BLaER1 treated with 17β-estradiol and CSF1 and Interleukin-3, amounts not matched to agents 10 nM and 100 nM (cell line): ENCODE results near the gene RNF32.
"Not testable (repeated sequence)": the region's sequence is repeated elsewhere in the genome, so short reads cannot be mapped to it uniquely, and the experiment has no call there.

Source experiments
- H3K27ac ChIP-seq, 11 experiments: shearing (Covaris generic); formaldehyde crosslinking; 2 replicates each; pipeline ENCODE4 v1.8.1; 2022
- H3K27me3 ChIP-seq, 11 experiments: shearing (Covaris generic); formaldehyde crosslinking; 2 replicates each; pipeline ENCODE4 v1.8.1; 2022
- H3K36me3 ChIP-seq, 11 experiments: shearing (Covaris generic); formaldehyde crosslinking; 2 replicates each; pipeline ENCODE4 v1.8.1; 2022
- H3K4me1 ChIP-seq, 10 experiments: shearing (Covaris generic); formaldehyde crosslinking; 2 replicates each; pipeline ENCODE4 v1.8.1; 2022
- H3K4me2 ChIP-seq, 11 experiments: shearing (Covaris generic); formaldehyde crosslinking; 2 replicates each; pipeline ENCODE4 v1.8.1; 2022
- H3K4me3 ChIP-seq, 10 experiments: shearing (Covaris generic); formaldehyde crosslinking; 2 replicates each; pipeline ENCODE4 v1.8.1; 2022
- H3K9ac ChIP-seq, 11 experiments: shearing (Covaris generic); formaldehyde crosslinking; 2 replicates each; pipeline ENCODE4 v1.8.1; 2022
- H3K9me3 ChIP-seq, 11 experiments: shearing (Covaris generic); formaldehyde crosslinking; replicated peaks in 1 of 11; 2 replicates each; pipeline ENCODE4 v1.8.1; 2022
- H4K20me1 ChIP-seq, 11 experiments: shearing (Covaris generic); formaldehyde crosslinking; 2 replicates each; pipeline ENCODE4 v1.8.1; 2022
- Cebpa-rat ChIP-seq, 11 experiments: shearing (Covaris generic); IDR thresholded peaks; 2 replicates each; pipeline ENCODE4 v1.8.1; 2022

Gene RNF32

DNA sequence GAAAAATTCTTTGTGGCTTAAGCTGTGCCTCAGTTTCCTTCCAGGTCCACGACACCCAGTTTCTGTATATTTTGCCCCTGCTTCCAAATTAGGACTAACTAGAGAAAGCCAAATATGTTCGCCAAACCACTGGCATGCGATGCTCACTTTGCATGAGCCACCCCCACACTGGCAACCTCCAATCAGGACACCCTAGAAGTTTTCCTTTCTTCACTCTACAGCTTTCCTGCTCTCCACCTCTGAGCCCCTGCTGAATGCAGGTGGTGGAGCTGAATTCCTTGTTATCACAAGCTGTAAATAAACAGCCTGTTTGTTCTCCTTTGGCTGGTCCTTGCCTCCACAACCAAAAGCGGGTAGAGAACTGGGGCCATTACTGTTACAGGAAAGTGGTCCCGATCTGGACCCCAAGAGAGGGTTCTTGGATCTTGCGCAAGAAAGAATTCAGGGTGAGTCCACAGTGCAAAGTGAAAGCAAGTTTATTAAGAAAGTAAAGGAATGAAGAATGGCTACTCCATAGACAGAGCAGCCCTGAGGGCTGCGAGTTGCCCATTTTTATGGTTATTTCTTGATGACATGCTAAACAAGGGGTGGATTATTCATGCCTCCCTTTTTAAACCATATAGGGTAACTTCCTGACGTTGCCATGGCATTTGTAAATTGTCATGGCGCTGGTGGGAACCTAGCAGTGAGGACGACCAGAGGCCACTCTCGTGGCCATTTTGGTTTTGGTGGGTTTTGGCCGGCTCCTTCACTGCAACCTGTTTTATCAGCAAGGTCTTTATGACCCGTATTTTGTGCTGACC lies 20.9 kb upstream of the RNF32 start:
- H3K9ac ChIP-seq, H4K20me1 ChIP-seq, H3K4me3 ChIP-seq, H3K4me1 ChIP-seq, H3K36me3 ChIP-seq, H3K4me2 ChIP-seq, H3K27me3 ChIP-seq, H3K27ac ChIP-seq: not testable (repeated sequence)
- peaks cover 0 to 15% (median 9%) of the 10 kb centered on the region in 11 experiments; a peak in 12 of 22 replicates for H3K9me3 ChIP-seq
- TF ChIP-seq Cebpa-rat (IDR thresholded peaks at IDR 0.05): peak in 2 of 11 experiments; percentile 30 to 68; a peak in 2 of 22 replicates

DNA sequence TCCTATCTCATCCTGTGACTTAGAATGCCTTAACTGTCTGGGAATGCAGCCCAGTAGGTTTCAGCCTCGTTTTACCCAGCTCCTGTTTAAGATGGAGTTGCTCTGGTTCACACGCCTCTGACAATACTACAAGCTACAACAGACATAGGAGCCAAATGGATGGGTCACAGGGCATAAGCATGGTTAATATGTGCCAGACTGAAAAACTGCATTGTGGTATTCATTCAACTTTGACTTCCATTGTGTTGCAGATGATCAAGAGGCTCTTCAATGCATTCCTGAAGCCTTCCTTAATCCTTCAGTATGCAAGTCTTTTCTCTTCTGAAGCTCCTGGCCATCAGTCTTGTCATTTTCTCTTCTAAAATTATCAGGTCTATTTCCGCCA lies 20.3 kb upstream of the RNF32 start:
- TF ChIP-seq Cebpa-rat (IDR thresholded peaks at IDR 0.05): no peak
- Histone ChIP-seq H3K27ac (no peak overlapping the region), H3K4me2 (no peak overlapping the region), H3K36me3 (no peaks in the 10 kb centered on the region), H3K9ac (no peak overlapping the region), H4K20me1 (no peaks in the 10 kb centered on the region), H3K4me1 (0 out of 20 replicates have a peak, but pooled peaks cover 0 to 2% (median 0%) of the 10 kb centered on the region in 10 experiments), H3K27me3 (no peaks in the 10 kb centered on the region), H3K4me3 (no peak overlapping the region), H3K9me3 (peaks cover 0 to 15% (median 9%) of the 10 kb centered on the region in 11 experiments; a peak in 12 of 22 replicates)

DNA sequence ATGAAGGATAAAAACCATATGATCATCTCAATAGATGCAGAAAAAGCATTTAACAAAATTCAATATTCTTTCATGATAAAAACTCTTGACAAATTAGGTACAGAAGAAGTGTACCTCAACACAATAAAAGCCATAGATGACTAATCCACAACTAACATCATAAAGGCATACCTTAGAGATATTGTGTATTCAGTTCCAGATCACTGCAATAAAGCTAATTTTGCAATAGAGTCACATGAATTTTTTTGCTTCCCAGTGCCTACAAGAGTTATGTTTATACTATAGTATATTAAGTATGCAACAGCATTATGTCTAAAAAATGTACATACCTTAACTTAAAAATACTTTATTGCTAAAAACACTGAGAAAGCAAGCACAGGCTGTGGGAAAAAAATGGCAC lies 18.9 kb upstream of the RNF32 start:
- Histone ChIP-seq H3K27ac (no peak overlapping the region), H3K27me3 (no peaks in the 10 kb centered on the region), H3K4me2 (no peak overlapping the region), H3K9ac (no peak overlapping the region), H4K20me1 (no peaks in the 10 kb centered on the region), H3K36me3 (no peaks in the 10 kb centered on the region), H3K9me3 (peaks cover 0 to 13% (median 8%) of the 10 kb centered on the region in 11 experiments; a peak in 8 of 22 replicates), H3K4me3 (no peak overlapping the region), H3K4me1 (no peaks in the 10 kb centered on the region)
- no peak for TF ChIP-seq Cebpa-rat (IDR thresholded peaks at IDR 0.05)

DNA sequence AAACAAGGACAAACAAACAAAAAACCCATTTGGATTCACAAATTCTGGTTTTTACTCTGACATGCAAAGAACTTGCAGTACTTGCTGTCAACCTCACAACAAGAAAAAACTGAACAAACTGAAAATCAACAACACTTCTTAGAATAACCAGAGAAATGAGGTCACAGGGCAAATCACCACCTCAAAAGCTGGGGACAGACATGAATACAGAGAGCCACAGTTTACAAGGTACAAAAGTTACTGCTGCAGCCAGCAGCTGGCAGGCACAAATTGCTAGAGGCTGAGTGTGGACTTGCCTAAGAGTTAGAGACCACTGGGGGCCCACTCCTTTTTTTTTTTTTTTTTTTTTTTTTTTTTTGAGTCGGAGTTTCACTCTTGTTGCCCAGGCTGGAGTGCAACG lies 15.0 kb upstream of the RNF32 start:
- no peaks in the 10 kb centered on the region for H4K20me1 ChIP-seq
- H3K4me3 ChIP-seq: no peak overlapping the region
- H3K27me3 ChIP-seq: no peaks in the 10 kb centered on the region
- H3K4me2 ChIP-seq: no peak overlapping the region
- H3K9ac ChIP-seq: no peak overlapping the region
- H3K4me1 ChIP-seq: no peaks in the 10 kb centered on the region
- no peak overlapping the region for H3K27ac ChIP-seq
- H3K36me3 ChIP-seq: peaks cover 0 to 8% (median 0%) of the 10 kb centered on the region in 11 experiments; a peak in 1 of 22 replicates
- H3K9me3 ChIP-seq: peaks cover 28 to 47% (median 37%) of the 10 kb centered on the region in 11 experiments
- TF ChIP-seq Cebpa-rat (IDR thresholded peaks at IDR 0.05): no peak

DNA sequence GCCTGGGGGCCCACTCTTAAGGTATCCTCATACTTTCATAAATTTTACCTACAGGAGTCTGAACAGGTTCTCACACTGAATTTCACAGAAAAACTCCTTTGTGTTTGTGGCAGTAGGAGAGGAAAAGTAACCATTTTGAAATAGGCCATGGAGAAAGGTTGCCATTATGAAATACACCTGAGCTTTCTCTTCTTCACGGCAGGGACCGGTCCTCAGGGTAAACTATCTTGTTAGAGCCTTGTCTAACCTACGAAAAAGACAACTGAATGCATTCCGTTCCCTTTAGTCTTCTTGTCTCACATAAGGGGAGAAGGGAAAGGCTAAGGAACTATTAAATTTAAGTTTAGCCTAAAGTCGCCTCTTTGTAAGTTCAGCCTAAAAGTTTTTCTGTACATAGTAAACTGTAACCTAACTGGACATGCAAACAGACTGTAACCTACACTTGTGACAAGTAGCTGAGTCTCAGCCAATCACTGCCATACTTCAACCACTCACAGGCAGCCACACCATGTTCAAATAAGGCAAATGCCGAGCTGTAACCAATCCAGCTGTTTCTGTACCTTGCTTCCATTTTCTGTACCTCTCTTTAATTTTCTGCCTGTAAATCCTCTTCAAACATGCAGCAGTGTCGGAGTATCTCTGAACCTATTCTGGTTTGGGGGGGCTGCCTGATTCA lies 14.2 kb upstream of the RNF32 start:
- TF ChIP-seq Cebpa-rat (IDR thresholded peaks at IDR 0.05): no peak
- Histone ChIP-seq H3K9me3 (peaks cover 26 to 48% (median 39%) of the 10 kb centered on the region in 11 experiments), H4K20me1 (no peaks in the 10 kb centered on the region), H3K27me3 (no peaks in the 10 kb centered on the region), H3K4me3 (no peak overlapping the region), H3K27ac (no peak overlapping the region), H3K4me2 (no peak overlapping the region), H3K4me1 (no peaks in the 10 kb centered on the region), H3K9ac (no peak overlapping the region), H3K36me3 (peaks cover 0 to 8% (median 0%) of the 10 kb centered on the region in 11 experiments; a peak in 1 of 22 replicates)

DNA sequence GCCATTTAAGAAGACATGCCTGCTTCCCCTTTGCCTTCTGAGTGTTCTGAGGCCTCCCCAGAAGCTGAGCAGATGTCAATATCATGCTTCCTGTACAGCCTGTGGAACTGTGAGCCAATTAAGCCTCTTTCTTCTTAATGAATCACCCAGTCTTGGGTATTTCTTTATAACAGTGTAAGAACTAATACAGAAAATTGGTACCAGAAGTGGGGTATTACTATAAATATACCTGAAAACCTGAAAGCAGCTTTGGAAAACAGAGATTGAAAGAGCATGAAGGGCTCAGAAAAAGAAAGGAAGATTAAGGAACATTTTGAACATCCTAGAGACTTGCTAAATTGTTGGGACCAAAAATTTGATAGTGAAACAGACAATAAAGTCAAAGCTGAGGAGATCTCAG lies 12.0 kb upstream of the RNF32 start:
- no peak for TF ChIP-seq Cebpa-rat (IDR thresholded peaks at IDR 0.05)
- Histone ChIP-seq H3K36me3 (peaks cover 0 to 8% (median 0%) of the 10 kb centered on the region in 11 experiments; a peak in 1 of 22 replicates), H3K9me3 (peaks cover 25 to 40% (median 33%) of the 10 kb centered on the region in 11 experiments), H3K4me3 (no peak overlapping the region), H3K27ac (no peak overlapping the region), H3K4me2 (no peak overlapping the region), H4K20me1 (no peaks in the 10 kb centered on the region), H3K9ac (no peak overlapping the region), H3K27me3 (no peaks in the 10 kb centered on the region), H3K4me1 (no peaks in the 10 kb centered on the region)

DNA sequence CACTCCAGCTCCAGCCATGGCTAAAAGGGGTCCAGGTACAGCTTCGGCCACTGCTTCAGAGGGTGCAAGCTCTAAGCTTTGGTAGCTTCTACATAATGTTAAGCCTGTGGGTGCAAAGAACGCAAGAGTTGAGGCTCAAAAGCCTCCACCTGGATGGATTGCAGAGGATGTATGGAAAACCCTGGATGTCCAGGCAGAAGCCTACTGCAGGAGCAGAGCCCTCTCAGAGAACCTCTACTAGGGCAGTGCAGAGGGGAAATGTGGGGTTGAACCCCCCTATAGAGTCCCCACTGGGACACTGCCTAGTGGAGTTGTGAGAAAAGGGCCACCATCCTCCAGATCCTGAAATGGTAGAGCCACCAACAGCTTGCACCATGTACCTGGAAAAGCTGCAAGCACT lies 10.7 kb upstream of the RNF32 start:
- Histone ChIP-seq H3K4me2 (no peak overlapping the region), H4K20me1 (no peaks in the 10 kb centered on the region), H3K9ac (no peak overlapping the region), H3K27me3 (no peaks in the 10 kb centered on the region), H3K36me3 (peaks cover 0 to 8% (median 0%) of the 10 kb centered on the region in 11 experiments; a peak in 1 of 22 replicates), H3K27ac (no peak overlapping the region), H3K9me3 (peaks cover 25 to 40% (median 33%) of the 10 kb centered on the region in 11 experiments), H3K4me1 (no peaks in the 10 kb centered on the region), H3K4me3 (no peak overlapping the region)
- TF ChIP-seq Cebpa-rat (IDR thresholded peaks at IDR 0.05): no peak

DNA sequence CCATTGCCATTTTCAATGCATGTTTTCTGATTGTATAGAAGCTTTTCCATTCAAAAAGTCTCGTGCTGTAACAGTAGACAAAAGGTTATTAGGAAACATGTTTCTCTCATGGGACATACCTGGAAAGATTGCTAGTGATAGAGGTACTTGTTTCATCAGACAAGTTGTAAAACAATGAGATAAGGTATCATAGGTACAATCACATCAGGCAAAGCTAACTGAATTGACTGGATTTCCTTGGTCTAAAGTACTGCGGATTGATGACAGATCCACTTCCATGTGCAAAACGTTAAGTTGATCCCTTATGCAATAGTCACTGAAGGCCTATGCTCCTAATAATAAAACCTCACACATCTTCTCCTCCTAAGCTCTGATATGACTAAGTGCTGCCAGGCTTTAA lies 6.5 kb upstream of the RNF32 start:
- no peak overlapping the region for H3K27ac ChIP-seq
- no peak for TF ChIP-seq Cebpa-rat (IDR thresholded peaks at IDR 0.05)
- H3K4me2 ChIP-seq: no peak overlapping the region
- H4K20me1 ChIP-seq: no peaks in the 10 kb centered on the region
- H3K9me3 ChIP-seq: peaks cover 13 to 27% (median 21%) of the 10 kb centered on the region in 11 experiments
- no peaks in the 10 kb centered on the region for H3K27me3 ChIP-seq
- no peak overlapping the region for H3K9ac ChIP-seq
- peaks cover 0 to 8% (median 0%) of the 10 kb centered on the region in 11 experiments; a peak in 1 of 22 replicates for H3K36me3 ChIP-seq
- no peaks in the 10 kb centered on the region for H3K4me1 ChIP-seq
- no peak overlapping the region for H3K4me3 ChIP-seq

DNA sequence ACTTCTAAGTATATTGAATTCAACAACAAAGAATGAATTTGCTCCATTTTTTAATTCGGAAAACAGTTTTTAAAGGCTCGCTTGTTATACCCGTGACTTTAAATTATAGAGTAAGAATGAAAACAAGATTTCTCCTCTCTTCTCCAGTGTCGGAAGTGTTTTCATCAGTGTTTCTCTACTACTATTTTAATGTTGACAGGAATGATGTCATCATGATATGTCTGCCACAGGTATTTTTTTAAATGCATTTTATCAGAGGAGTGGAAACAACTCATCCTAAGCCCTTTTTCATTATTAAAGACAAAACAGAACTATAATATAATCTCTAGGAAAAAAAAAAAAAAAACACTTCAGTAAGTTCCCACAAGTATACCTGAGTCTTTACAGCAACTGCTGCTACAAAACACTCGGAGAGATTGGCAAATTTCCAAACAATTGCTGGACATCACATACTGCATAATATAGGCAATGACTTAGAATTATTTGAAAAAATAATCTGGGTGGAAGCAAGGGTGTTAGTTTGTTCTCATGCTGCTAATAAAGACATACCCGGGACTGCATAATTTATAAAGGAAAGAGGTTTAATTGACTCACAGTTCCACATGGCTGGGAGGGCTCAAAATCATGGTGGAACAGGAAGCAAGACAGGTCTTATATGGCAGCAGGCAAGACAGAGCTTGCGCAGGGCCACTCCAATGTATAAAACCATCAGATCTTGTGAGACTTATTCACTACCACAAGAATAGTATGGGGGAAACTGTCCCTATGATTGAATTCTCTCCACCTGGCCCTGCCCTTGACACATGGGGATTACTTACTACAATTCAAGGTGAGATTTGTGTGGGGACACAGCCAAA lies 4.8 kb upstream of the RNF32 start:
- H3K4me1 ChIP-seq: peaks cover 4 to 9% (median 7%) of the 10 kb centered on the region in 10 experiments; a peak in 11 of 20 replicates
- no peak overlapping the region for H3K4me3 ChIP-seq
- no peak overlapping the region for H3K27ac ChIP-seq
- no peaks in the 10 kb centered on the region for H3K36me3 ChIP-seq
- no peaks in the 10 kb centered on the region for H4K20me1 ChIP-seq
- H3K9ac ChIP-seq: no peak overlapping the region
- no peaks in the 10 kb centered on the region for H3K27me3 ChIP-seq
- TF ChIP-seq Cebpa-rat (IDR thresholded peaks at IDR 0.05): no peak
- H3K9me3 ChIP-seq: peaks cover 11 to 25% (median 20%) of the 10 kb centered on the region in 11 experiments
- no peak overlapping the region for H3K4me2 ChIP-seq

DNA sequence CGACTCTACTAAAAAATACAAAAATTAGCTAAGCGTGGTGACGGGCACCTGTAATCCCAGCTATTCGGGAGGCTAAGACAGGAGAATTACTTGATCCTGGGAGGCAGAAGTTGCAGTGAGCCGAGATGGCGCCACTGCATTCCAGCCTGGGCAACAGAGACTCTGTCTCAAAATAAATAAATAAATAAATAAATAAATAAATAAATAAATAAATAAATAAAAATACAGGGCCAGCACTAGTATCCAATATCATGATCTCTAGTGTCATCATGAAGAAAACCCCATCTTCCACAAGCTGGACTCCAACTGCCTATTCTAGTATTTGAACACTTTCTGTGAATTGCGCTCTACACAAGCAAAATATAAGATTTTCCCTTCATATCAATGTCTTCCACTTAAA lies 3.5 kb upstream of the RNF32 start:
- peaks cover 11 to 29% (median 20%) of the 10 kb centered on the region in 11 experiments; a peak in 21 of 22 replicates for H3K9me3 ChIP-seq
- H3K36me3 ChIP-seq, H4K20me1 ChIP-seq, H3K27me3 ChIP-seq, H3K4me2 ChIP-seq, H3K9ac ChIP-seq, H3K27ac ChIP-seq, H3K4me3 ChIP-seq: not testable (repeated sequence)
- peaks cover 4 to 13% (median 7%) of the 10 kb centered on the region in 10 experiments; a peak in 13 of 20 replicates for H3K4me1 ChIP-seq
